GM12878 (cell line): ENCODE measurements around the gene IRF2. TPM values are rescaled to one million over a fixed set of nuclear protein-coding genes. Genes with fewer than 3 reads are reported as not detected.

ENCODE experiments used
- CBFB ChIP-seq: IDR thresholded peaks from 2 replicates; pipeline ENCODE4 v1.6.1; 2016; ENCODE audit warnings: antibody characterized with exemption, low read depth
- CEBPZ ChIP-seq: fragments of 150-350 bp; IDR thresholded peaks from 2 replicates; pipeline ENCODE4 v1.6.1; 2016; ENCODE audit warnings: low read depth, low read length
- HDAC6 ChIP-seq: fragments of 200-600 bp; sonication (generic); IDR thresholded peaks from one replicate; pipeline ENCODE4 v1.8.0; 2017; ENCODE audit warnings: antibody characterized with exemption; ENCODE audit not compliant: unreplicated experiment
- IKZF1 ChIP-seq: fragments of 450-650 bp; conservative IDR thresholded peaks from 2 replicates; pipeline ENCODE4 v1.6.1; 2017; ENCODE audit warnings: antibody characterized with exemption, mild to moderate bottlenecking
- NFYA ChIP-seq: IDR thresholded peaks from 2 replicates; pipeline ENCODE4 v1.6.1; 2011; ENCODE audit warnings: low read depth, mild to moderate bottlenecking, low read length, improper control_type of control experiment, borderline replicate concordance
- NFYB ChIP-seq: IDR thresholded peaks from 2 replicates; pipeline ENCODE4 v1.6.1; 2011; ENCODE audit warnings: low read depth, mild to moderate bottlenecking, low read length, improper control_type of control experiment, moderate library complexity; ENCODE audit not compliant: insufficient read depth
- NKRF ChIP-seq: fragments of 450-650 bp; conservative IDR thresholded peaks from 2 replicates; pipeline ENCODE4 v1.6.1; 2017; ENCODE audit warnings: mild to moderate bottlenecking, moderate library complexity
- POLR2A ChIP-seq: IDR thresholded peaks from 2 replicates; pipeline ENCODE4 v1.6.1; 2011; ENCODE audit warnings: low read depth, mild to moderate bottlenecking, low read length
- POLR2AphosphoS5 ChIP-seq: IDR thresholded peaks from 2 replicates; pipeline ENCODE4 v1.6.1; 2011; ENCODE audit warnings: mild to moderate bottlenecking, low read length, inconsistent platforms
- RBBP5 ChIP-seq: fragments of 200-600 bp; sonication (generic); conservative IDR thresholded peaks from 2 replicates; pipeline ENCODE4 v1.6.1; 2016
- RELA ChIP-seq: fragments of 450-650 bp; IDR thresholded peaks from 2 replicates; pipeline ENCODE4 v1.8.0; 2014; ENCODE audit warnings: borderline replicate concordance; ENCODE audit not compliant: partially characterized antibody
- SMAD5 ChIP-seq: IDR thresholded peaks from 2 replicates; pipeline ENCODE4 v1.6.1; 2016; ENCODE audit warnings: antibody characterized with exemption, low read depth
- SREBF1 ChIP-seq: IDR thresholded peaks from 2 replicates; pipeline ENCODE4 v1.6.1; 2012; ENCODE audit warnings: mild to moderate bottlenecking, low read length
- STAT1 ChIP-seq: fragments of 450-650 bp; conservative IDR thresholded peaks from 2 replicates; pipeline ENCODE4 v1.6.1; 2014; ENCODE audit warnings: antibody characterized with exemption, mild to moderate bottlenecking
- SUPT20H ChIP-seq: IDR thresholded peaks from 2 replicates; pipeline ENCODE4 v1.6.1; 2011; ENCODE audit warnings: low read depth, mild to moderate bottlenecking, low read length, moderate library complexity, borderline replicate concordance; ENCODE audit not compliant: control insufficient read depth
- TAF1 ChIP-seq: IDR thresholded peaks from 2 replicates; pipeline ENCODE4 v1.6.1; 2011; ENCODE audit warnings: mild to moderate bottlenecking, low read depth, low read length, borderline replicate concordance
- TARDBP ChIP-seq: IDR thresholded peaks from 2 replicates; pipeline ENCODE4 v1.6.1; 2016; ENCODE audit warnings: borderline replicate concordance
- TCF3 ChIP-seq: IDR thresholded peaks from 2 replicates; pipeline ENCODE4 v1.6.1; 2012; ENCODE audit warnings: low read depth, mild to moderate bottlenecking, low read length, borderline replicate concordance; ENCODE audit not compliant: insufficient read depth
- WRNIP1 ChIP-seq: IDR thresholded peaks from 2 replicates; pipeline ENCODE4 v1.6.1; 2011; ENCODE audit warnings: low read depth, low read length, improper control_type of control experiment, borderline replicate concordance
- ZNF207 ChIP-seq: fragments of 450-650 bp; IDR thresholded peaks from 2 replicates; pipeline ENCODE4 v1.6.1; 2014; ENCODE audit warnings: antibody characterized with exemption, mild to moderate bottlenecking, borderline replicate concordance
- polyA plus RNA-seq, 11 experiments: library from polyadenylated mRNA; depleted of rRNA in 4 of 11; unstranded in 6 of 11; stranded (reverse) in 5 of 11; fragments of >200 nt; fragmentation: Nextera tagmentation in 4 of 11; fragmentation: Illumina TruSeq in 1 of 11; extraction: Ambion mirVana in 4 of 11; extraction: Trizol in 1 of 11; gene quantifications; 1 replicate in 1 of 11; 2 replicates in 10 of 11; pipeline versions ENCODE4 v1.2.1 to v1.2.3, GENCODE V29; 2011 to 2016; ENCODE audit warnings: inconsistent platforms in 2 of 11, missing spikeins in 2 of 11, low read depth in 1 of 11
- total RNA-seq, 4 experiments: library from RNA; depleted of rRNA in 3 of 4; stranded (reverse); fragments of >200 nt in 3 of 4; fragmentation: Illumina TruSeq in 1 of 4; extraction: Trizol in 1 of 4; gene quantifications; 2 replicates each; pipeline versions ENCODE4 v1.2.1 to v1.2.3, GENCODE V29; 2013 to 2021
- TF ChIP-seq, protein P1 (sequence below), 3 experiments: IDR thresholded peaks in 2 of 3; conservative IDR thresholded peaks in 1 of 3; 2 replicates each; pipeline ENCODE4 v1.5.1; 2011; ENCODE audit warnings: low read depth in 3 of 3, low read length in 3 of 3, mild to moderate bottlenecking in 3 of 3, control low read depth in 2 of 3, moderate library complexity in 2 of 3, inconsistent platforms in 1 of 3, mixed read lengths in 1 of 3; ENCODE audit not compliant: control insufficient read depth in 2 of 3, insufficient read depth in 1 of 3; ENCODE audit errors: extremely low read depth in 1 of 3
- TF ChIP-seq, protein P2 (sequence below): IDR thresholded peaks from 2 replicates; pipeline ENCODE4 v1.6.1; 2011; ENCODE audit warnings: borderline replicate concordance, low read depth, mild to moderate bottlenecking, moderate library complexity, mixed read lengths, low read length; ENCODE audit not compliant: insufficient read depth; ENCODE audit errors: extremely low read length

IRF2 gene
- total and polyA plus RNA-seq, 10 of the 15 experiments (the other 5 are each of a cell fraction or from before 2014, with no cell fraction given) = 45.1 to 99.3 (median 58.9) TPM

DNA sequence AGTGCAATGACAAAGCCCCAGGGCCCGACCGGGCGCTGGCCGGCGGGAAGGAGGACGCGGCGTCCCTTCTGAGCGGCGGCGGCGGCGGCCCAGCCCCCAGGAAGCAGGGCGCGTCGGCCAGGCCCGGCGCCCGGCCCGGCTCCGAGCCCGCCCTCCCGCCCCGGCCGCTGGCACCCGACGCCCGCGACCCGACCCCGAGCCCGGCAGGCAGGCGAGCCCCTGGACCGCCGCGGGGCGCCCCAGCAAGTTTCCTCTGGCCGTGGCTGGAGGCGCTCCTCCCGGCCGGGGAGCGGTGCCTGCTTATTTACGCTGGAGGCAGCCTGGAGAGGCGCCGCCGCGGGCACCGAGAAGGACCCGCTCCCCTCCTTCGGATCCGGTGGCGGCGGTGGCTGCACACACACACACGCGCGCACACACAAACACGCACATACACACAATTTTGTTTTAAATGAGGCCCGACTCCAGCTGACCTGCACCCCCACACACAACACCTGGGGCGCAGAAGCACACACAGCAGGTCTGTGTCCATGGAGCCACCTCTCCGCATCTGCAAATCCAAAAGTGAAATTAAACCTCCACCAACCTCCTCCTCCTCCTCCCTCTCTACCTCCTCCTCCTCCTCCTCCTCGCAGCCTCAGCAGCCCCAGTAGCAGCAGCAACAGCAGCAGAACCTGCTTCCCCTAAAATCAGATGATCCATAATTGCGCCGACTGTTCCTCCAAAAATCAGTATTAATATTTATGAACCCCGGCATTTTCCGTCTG, 669 bp downstream of the IRF2 start (continued):
- TF ChIP-seq TARDBP = 0 out of 2 replicates have a peak, but pooled peaks have one; percentile 10
- TF ChIP-seq CEBPZ = no peak
- peak; percentile 38; the same call in 1 of the 2 replicates for TF ChIP-seq TCF3
- no peak for TF ChIP-seq ZNF207
- TF ChIP-seq NFYA = no peak
- no peak for TF ChIP-seq RBBP5
- TF ChIP-seq STAT1 = no peak
- TF ChIP-seq, protein P1, sequence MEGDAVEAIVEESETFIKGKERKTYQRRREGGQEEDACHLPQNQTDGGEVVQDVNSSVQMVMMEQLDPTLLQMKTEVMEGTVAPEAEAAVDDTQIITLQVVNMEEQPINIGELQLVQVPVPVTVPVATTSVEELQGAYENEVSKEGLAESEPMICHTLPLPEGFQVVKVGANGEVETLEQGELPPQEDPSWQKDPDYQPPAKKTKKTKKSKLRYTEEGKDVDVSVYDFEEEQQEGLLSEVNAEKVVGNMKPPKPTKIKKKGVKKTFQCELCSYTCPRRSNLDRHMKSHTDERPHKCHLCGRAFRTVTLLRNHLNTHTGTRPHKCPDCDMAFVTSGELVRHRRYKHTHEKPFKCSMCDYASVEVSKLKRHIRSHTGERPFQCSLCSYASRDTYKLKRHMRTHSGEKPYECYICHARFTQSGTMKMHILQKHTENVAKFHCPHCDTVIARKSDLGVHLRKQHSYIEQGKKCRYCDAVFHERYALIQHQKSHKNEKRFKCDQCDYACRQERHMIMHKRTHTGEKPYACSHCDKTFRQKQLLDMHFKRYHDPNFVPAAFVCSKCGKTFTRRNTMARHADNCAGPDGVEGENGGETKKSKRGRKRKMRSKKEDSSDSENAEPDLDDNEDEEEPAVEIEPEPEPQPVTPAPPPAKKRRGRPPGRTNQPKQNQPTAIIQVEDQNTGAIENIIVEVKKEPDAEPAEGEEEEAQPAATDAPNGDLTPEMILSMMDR (IDR thresholded peaks at IDR 0.05 in 2 of 3, conservative IDR thresholded peaks at IDR 0.05 in 1 of 3; ENCODE audit: control insufficient read depth in 2 of 3, extremely low read depth in 1 of 3, insufficient read depth in 1 of 3, low read depth in 3 of 3, low read length in 3 of 3) = peak in 1 of 3 experiments; percentile 11; a peak in 1 of 6 replicates
- TF ChIP-seq NKRF = peak; percentile 70
- no peak for TF ChIP-seq NFYB
- no peak for TF ChIP-seq WRNIP1
- no peak for TF ChIP-seq HDAC6
- TF ChIP-seq SMAD5 = no peak; the same call in 1 of the 2 replicates
- no peak for TF ChIP-seq RELA
- TF ChIP-seq POLR2AphosphoS5 = peak; percentile 69
- TF ChIP-seq SUPT20H = no peak
- peak; percentile 49; the same call in 1 of the 2 replicates for TF ChIP-seq TAF1
- no peak for TF ChIP-seq SREBF1
- peak; percentile 61 for TF ChIP-seq POLR2A
- no peak for TF ChIP-seq IKZF1
- TF ChIP-seq, protein P2, sequence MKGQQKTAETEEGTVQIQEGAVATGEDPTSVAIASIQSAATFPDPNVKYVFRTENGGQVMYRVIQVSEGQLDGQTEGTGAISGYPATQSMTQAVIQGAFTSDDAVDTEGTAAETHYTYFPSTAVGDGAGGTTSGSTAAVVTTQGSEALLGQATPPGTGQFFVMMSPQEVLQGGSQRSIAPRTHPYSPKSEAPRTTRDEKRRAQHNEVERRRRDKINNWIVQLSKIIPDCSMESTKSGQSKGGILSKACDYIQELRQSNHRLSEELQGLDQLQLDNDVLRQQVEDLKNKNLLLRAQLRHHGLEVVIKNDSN = no peak
- no peak; the same call in 1 of the 2 replicates for TF ChIP-seq CBFB
